Panc1 (cell line): ENCODE measurements around the gene SPEM3. TPM values are rescaled to one million over a fixed set of nuclear protein-coding genes. Genes with fewer than 3 reads are reported as not detected.

Experiments
- ATAC-seq: fragments of 200-7000 bp; cut with Tn5 transposase; 2 replicates; pipeline ENCODE4 v1.9.1; 2020; ENCODE audit warnings: mild to moderate bottlenecking, moderate library complexity
- BruUV-seq: library from RNA; stranded (reverse); fragments of 400-500 nt; replicated peaks from 2 replicates; lab custom pipeline; 2021; lab: Mats Ljungman, UMichigan
- CTCF ChIA-PET: fragments of 300-600 bp; sonication (Branson Sonifier 250); formaldehyde crosslinking; loops from one replicate; lab custom pipeline; 2022; ENCODE audit warnings: antibody characterized with exemption; lab: Charles Lee
- POLR2A ChIA-PET: fragments of 300-600 bp; sonication (Branson Sonifier 250); formaldehyde crosslinking; loops from one replicate; lab custom pipeline; 2022; ENCODE audit warnings: antibody characterized with exemption; lab: Charles Lee
- DNase-seq: peaks from one replicate; pipeline ENCODE4 v3.0.0-alpha.2; 2010; ENCODE audit warnings: low read depth, low spot score
- H3K27ac ChIP-seq: 2 replicates; pipeline ENCODE4 v1.5.1; 2011; ENCODE audit warnings: mild to moderate bottlenecking, low read length, inconsistent platforms
- H3K27me3 ChIP-seq: fragments of 200-500 bp; sonication (Bioruptor generic); 2 replicates; pipeline ENCODE4 v1.6.0; 2014; ENCODE audit warnings: low read length, inconsistent platforms; ENCODE audit not compliant: control insufficient read depth, insufficient read depth
- H3K36me3 ChIP-seq: fragments of 200-500 bp; sonication (Bioruptor generic); 2 replicates; pipeline ENCODE4 v1.5.1; 2014; ENCODE audit warnings: inconsistent platforms, mild to moderate bottlenecking, low read length, moderate library complexity; ENCODE audit not compliant: control insufficient read depth, insufficient read depth
- H3K4me1 ChIP-seq: 2 replicates; pipeline ENCODE4 v1.5.1; 2011; ENCODE audit warnings: inconsistent platforms, mild to moderate bottlenecking, low read length, moderate library complexity; ENCODE audit not compliant: control insufficient read depth, insufficient read depth
- H3K4me3 ChIP-seq, 2 experiments: 2 replicates each; pipeline ENCODE4 v1.5.1; 2011 to 2012; ENCODE audit warnings: low read depth in 2 of 2, low read length in 2 of 2, mild to moderate bottlenecking in 2 of 2, inconsistent platforms in 1 of 2, moderate library complexity in 1 of 2
- H3K9me3 ChIP-seq: fragments of 200-500 bp; sonication (Bioruptor generic); 2 replicates; pipeline ENCODE4 v1.5.1; 2014; ENCODE audit warnings: low read depth, mild to moderate bottlenecking, inconsistent platforms, low read length, moderate library complexity; ENCODE audit not compliant: control insufficient read depth, insufficient read depth
- POLR2AphosphoS5 ChIP-seq: IDR thresholded peaks from 2 replicates; pipeline ENCODE4 v1.6.1; 2012; ENCODE audit warnings: mild to moderate bottlenecking, low read depth, low read length, moderate library complexity
- REST ChIP-seq, 2 experiments: IDR thresholded peaks; 2 replicates each; pipeline ENCODE4 v1.6.1; 2011 to 2012; ENCODE audit warnings: low read depth in 2 of 2, control low read depth in 1 of 2, low read length in 1 of 2, mild to moderate bottlenecking in 1 of 2, moderate library complexity in 1 of 2; ENCODE audit not compliant: insufficient read depth in 1 of 2
- SIN3A ChIP-seq: IDR thresholded peaks from 2 replicates; pipeline ENCODE4 v1.6.1; 2012; ENCODE audit warnings: low read depth, mild to moderate bottlenecking, low read length, moderate library complexity, borderline replicate concordance; ENCODE audit not compliant: insufficient read depth
- TCF7L2 ChIP-seq: IDR thresholded peaks from 2 replicates; pipeline ENCODE4 v1.6.1; 2011; ENCODE audit warnings: mild to moderate bottlenecking, low read depth, low read length, inconsistent platforms
- in situ Hi-C: cut with HindIII; loops from 2 replicates; pipeline ENCODE4 v1.10.0; 2016; ENCODE audit warnings: low sequenced_read_pairs, low pct_unique_long_range_greater_than_20kb
- intact Hi-C: fragments of 100-400 bp; cut with micrococcal nuclease; formaldehyde crosslinking; loops from one replicate; pipeline ENCODE4 v1.10.0; 2022; ENCODE audit not compliant: unreplicated experiment
- total RNA-seq: library from RNA; stranded (reverse); gene quantifications from one replicate; pipeline ENCODE4 v1.2.1, GENCODE V29; 2021; ENCODE audit not compliant: unreplicated experiment
- TF ChIP-seq, protein P1 (sequence below): fragments of 450-650 bp; IDR thresholded peaks from 2 replicates; pipeline ENCODE4 v1.5.1; 2017; ENCODE audit warnings: mild to moderate bottlenecking

SPEM3 gene
- total RNA-seq, 1 experiment from 2014 or later: not detected

GRCh38 chr17:7436556-7437368 lies 8.1 kb downstream of the SPEM3 start:
- Histone ChIP-seq H3K36me3 (no peaks in the 10 kb centered on the region), H3K27me3 (no peaks in the 10 kb centered on the region), H3K9me3 (no peaks in the 10 kb centered on the region), H3K4me3 (peak overlapping the region; percentile 64 to 80), H3K4me1 (peaks cover 12% of the 10 kb centered on the region), H3K27ac (peak overlapping the region; percentile 77)
- DNase-seq (peak; percentile 91), ATAC-seq (peak; percentile 83)
- CTCF ChIA-PET: interaction anchor here (0.6 to 1.9 kb wide), 6 partner anchors 18 to 124 kb away, joined by 3 to 13 read pairs (median 4); partner anchors contain the start of gene TMEM95
- BruUV-seq: no TSS peak
- intact Hi-C loops (loop anchor here (10.0 kb wide), 1 partner anchor 82 kb away; the partner anchor contains the start of genes KCTD11 and TMEM95), in situ Hi-C loops (no loop called here)
- POLR2A ChIA-PET: interaction anchor here (0.5 to 1.1 kb wide), 5 partner anchors 8 to 87 kb away, joined by 3 to 4 read pairs (median 4); partner anchors contain the start of gene CHRNB1
- TF ChIP-seq SIN3A: peak; percentile 70; the same call in 1 of the 2 replicates
- TF ChIP-seq POLR2AphosphoS5: peak; percentile 27; the same call in 1 of the 2 replicates
- TF ChIP-seq REST (IDR thresholded peaks at IDR 0.05; ENCODE audit: insufficient read depth in 1 of 2, low read depth in 2 of 2, low read length in 1 of 2): no peak
- TF ChIP-seq, protein P1, sequence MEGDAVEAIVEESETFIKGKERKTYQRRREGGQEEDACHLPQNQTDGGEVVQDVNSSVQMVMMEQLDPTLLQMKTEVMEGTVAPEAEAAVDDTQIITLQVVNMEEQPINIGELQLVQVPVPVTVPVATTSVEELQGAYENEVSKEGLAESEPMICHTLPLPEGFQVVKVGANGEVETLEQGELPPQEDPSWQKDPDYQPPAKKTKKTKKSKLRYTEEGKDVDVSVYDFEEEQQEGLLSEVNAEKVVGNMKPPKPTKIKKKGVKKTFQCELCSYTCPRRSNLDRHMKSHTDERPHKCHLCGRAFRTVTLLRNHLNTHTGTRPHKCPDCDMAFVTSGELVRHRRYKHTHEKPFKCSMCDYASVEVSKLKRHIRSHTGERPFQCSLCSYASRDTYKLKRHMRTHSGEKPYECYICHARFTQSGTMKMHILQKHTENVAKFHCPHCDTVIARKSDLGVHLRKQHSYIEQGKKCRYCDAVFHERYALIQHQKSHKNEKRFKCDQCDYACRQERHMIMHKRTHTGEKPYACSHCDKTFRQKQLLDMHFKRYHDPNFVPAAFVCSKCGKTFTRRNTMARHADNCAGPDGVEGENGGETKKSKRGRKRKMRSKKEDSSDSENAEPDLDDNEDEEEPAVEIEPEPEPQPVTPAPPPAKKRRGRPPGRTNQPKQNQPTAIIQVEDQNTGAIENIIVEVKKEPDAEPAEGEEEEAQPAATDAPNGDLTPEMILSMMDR: peak; percentile 99
- TF ChIP-seq TCF7L2: peak; percentile 69

DNA sequence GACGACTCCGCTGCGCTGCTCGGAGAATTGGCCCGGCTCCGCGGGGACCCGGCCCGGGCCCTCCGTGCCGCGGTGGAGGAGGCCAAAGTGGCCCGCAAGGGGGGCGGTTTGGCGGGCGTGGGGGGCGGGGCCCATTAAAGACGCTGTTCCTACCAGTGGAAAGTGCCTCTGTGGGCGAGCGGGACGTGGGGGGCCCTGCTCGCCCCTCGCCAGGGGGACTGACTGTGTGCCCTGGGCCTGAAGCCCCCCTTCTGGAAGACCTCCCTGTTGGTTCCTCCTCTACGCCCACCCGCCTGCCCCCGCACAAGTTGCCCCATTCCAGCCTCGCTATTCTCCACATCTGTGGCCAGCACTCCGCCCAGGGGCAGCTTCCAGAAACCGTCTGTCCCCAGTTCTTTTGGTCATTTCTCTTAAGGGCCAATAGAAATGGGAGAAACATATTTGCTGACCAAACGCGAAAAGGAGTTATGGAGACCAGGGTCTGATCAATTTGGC lies 8.8 kb downstream of the SPEM3 start:
- in situ Hi-C loops: no loop called here

More for the DNA sequence above, 8.8 kb downstream of the SPEM3 start:
- no peaks in the 10 kb centered on the region for H3K9me3 ChIP-seq
- H3K4me1 ChIP-seq: peaks cover 12% of the 10 kb centered on the region
- DNase-seq (no peak), ATAC-seq (no peak)
- no peaks in the 10 kb centered on the region for H3K36me3 ChIP-seq
- intact Hi-C loops: loop anchor here (10.0 kb wide), 1 partner anchor 83 kb away; the partner anchor contains the start of genes KCTD11 and TMEM95
- POLR2A ChIA-PET: interaction anchor here (0.7 kb wide), 1 partner anchor 8 kb away, joined by 4 read pairs; no protein-coding TSS in a partner anchor
- BruUV-seq: no TSS peak
- H3K27ac ChIP-seq: 0 out of 2 replicates have a peak overlapping the region, but pooled peaks have one; percentile 39
- peak overlapping the region; percentile 37 to 64 for H3K4me3 ChIP-seq
- CTCF ChIA-PET: interaction anchor here (0.7 to 1.9 kb wide), 4 partner anchors 82 to 123 kb away, joined by 3 to 13 read pairs (median 7); partner anchors contain the start of gene TMEM95
- TF ChIP-seq REST (IDR thresholded peaks at IDR 0.05; ENCODE audit: insufficient read depth in 1 of 2, low read depth in 2 of 2, low read length in 1 of 2) (no peak), POLR2AphosphoS5 (no peak), SIN3A (no peak), TCF7L2 (no peak)
- TF ChIP-seq, protein P1: no peak
- H3K27me3 ChIP-seq: no peaks in the 10 kb centered on the region
